SK-MEL-5 (cell line): ENCODE data around the gene ISG20L2. TPM values are rescaled to one million over a fixed set of nuclear protein-coding genes. Genes with fewer than 3 reads are reported as not detected.
A peak's percentile ranks its signal among the peaks of the same experiment; 100 is the strongest.

Experiments used
- DNase-seq: peaks from one replicate; pipeline ENCODE4 v3.0.0-alpha.2; 2016; ENCODE audit warnings: low read depth, low spot score
- in situ Hi-C: cut with HindIII; loops from 2 replicates; pipeline ENCODE4 v1.10.0; 2016; ENCODE audit warnings: low sequenced_read_pairs, high pct_unique_total_duplicates, low pct_unique_long_range_greater_than_20kb
- total RNA-seq: library from RNA; depleted of rRNA; stranded (reverse); fragments of >200 nt; shearing (Covaris generic); gene quantifications from 2 replicates; pipeline ENCODE4 v1.2.3, GENCODE V29; 2014

Gene ISG20L2
- total RNA-seq, 1 experiment from 2014 or later, result 20.0 TPM

DNA sequence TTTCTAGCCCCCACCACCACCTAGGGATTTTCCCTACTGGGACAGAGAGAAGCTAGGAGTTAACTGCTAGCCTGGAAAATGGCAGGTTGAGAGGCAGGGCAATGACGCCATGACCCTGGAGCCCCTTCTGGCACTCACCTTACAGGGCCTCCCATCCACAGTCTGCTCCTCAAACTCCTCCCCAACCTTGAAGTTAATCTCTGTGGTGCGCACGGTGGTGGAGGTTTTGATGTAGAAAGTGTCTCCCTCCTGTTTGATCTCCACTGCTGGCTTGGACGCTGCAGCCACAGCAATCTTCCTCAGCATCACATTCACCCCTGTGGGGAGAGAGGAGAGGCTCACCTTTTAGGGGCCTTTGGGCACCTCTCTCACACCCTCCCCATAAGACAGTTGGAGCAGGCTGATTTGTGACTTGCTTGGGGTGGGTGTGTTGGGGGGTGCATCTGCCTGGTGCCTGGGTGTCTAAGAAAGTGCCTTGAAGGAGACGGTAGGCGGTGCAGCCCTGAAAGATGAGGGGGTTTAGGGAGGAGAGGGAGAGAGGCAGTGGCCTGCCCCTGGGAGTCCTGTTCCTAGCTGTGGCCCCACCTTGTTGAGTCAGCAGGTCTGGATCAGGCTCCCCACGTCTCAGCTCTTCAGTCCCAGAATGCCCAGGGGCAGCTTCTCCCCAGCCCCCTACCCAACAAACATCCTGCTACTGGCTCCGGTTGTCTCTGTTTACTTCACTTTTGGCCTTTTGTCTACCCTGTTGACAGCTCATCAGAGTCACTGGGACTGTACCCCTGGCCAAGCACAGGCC, 27.6 kb downstream of the ISG20L2 start:
- in situ Hi-C loops, result no loop called here
- DNase-seq, result no peak

DNA sequence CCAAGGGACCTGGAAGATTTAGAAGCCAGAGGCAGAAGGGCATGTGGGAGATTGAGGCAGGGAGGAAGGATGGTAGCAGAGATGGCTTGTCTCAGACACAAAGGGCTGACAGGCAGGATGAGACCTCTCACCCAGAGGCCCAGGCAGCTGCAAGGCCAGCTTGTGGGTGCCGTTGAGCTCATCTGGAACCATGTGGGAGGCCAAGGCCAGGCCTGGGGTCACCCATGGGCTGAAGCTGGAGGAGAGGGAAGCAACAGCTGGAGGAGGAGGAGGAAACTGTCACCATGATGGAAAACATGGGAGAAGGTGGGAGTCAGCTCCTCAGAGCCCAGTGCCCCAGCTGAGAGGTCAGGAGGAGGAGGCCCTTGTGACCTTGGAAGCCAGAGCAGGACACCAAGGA, 29.6 kb downstream of the ISG20L2 start:
- in situ Hi-C loops, result no loop called here
- no peak for DNase-seq

DNA sequence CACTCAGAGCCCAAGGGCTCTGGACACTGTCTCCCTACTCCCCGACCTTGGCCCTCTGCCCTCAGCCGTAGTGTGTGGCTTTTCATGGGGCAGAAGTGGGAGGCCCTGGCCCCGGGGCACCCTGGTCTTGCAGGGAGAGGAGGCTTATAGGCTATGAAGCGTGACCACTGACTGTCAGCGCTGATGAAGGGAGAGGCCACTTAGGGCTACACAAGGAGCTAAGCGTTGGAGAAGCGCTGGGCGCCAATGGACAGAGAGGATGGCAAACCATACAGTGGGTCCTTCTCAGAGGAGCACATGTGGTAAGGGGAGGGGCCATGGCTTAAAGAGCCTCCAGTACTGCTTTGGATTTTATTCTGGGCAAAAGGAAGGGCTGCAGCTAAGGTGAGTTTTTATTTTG, 31.1 kb downstream of the ISG20L2 start:
- DNase-seq, result no peak

DNA sequence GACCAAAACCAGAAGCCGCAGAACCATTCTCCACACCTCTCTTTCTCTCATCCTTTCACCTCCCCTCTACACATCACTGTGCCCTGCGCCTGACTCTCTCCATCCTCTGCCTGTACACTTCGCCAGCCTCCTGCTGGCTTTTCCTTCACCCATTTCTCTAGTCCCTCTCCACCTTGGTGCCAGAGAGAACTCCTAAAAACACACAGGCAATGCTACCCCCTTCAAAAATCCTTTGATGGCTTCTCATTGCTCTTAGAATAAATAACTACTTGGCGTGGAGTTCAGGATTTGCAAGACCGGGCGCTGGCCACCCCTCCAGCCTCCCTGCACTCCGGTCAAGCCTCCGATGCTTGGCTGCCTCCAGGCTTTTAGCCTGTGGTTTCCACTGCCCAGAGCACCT, 31.8 kb downstream of the ISG20L2 start:
- no peak for DNase-seq
- in situ Hi-C loops, result no loop called here

More for the DNA sequence above, 31.1 kb downstream of the ISG20L2 start:
- in situ Hi-C loops, result no loop called here

DNA sequence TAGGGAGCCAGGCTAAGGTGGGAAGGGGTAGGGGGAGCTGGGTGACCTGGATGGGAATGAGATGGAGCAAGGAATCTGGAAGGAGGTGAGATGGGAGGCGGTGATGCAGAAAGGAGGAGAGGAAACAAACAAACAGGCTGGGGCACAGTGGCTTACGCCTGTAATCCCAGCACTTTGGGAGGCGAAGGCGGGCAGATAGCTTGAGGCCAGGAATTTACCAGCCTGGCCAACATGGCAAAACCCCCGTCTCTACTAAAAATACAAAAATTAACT, 33.9 kb downstream of the ISG20L2 start:
- DNase-seq, result no peak
- in situ Hi-C loops, result no loop called here

DNA sequence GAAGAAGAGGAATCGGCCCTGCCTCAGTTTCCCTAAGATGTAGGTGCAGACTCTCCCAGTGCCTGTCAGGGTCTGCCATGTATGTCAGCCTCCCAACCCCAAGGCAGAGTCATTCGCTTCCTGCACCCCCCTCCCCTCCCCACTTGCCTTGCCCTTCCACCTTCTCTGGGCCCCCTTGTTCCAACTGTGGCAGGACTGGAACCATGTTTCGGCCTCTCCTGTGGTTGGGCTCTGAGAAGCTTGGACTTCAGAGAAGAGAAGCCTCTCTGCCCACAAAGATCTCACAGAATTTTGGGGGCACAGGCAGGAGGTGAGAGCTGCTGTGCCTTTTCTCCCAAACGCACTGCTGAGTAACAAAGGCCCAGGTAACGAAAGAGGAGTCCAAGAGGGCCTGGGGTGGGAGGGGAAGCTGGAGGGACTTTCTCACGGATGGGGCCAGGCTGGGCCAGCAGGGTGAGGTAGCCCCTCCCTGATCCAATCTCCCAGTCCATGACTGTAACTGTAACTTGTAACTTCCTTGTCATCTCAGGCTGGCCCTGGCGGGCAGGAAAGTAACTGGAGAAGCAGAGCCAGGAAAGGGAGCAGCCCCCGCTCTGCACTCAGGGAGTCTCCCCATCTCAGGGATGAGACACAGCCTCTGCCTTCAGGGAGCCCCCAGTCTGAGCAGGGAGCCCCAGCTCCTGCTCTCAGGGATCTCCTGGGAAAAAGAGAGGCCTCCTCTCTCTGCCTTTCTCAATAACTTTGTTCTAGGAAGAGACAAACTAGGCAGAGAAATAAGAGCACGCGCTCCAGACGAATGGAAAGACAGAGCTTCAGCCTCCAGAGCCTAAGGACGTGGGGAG, 34.5 kb downstream of the ISG20L2 start:
- no peak for DNase-seq
- in situ Hi-C loops, result no loop called here

DNA sequence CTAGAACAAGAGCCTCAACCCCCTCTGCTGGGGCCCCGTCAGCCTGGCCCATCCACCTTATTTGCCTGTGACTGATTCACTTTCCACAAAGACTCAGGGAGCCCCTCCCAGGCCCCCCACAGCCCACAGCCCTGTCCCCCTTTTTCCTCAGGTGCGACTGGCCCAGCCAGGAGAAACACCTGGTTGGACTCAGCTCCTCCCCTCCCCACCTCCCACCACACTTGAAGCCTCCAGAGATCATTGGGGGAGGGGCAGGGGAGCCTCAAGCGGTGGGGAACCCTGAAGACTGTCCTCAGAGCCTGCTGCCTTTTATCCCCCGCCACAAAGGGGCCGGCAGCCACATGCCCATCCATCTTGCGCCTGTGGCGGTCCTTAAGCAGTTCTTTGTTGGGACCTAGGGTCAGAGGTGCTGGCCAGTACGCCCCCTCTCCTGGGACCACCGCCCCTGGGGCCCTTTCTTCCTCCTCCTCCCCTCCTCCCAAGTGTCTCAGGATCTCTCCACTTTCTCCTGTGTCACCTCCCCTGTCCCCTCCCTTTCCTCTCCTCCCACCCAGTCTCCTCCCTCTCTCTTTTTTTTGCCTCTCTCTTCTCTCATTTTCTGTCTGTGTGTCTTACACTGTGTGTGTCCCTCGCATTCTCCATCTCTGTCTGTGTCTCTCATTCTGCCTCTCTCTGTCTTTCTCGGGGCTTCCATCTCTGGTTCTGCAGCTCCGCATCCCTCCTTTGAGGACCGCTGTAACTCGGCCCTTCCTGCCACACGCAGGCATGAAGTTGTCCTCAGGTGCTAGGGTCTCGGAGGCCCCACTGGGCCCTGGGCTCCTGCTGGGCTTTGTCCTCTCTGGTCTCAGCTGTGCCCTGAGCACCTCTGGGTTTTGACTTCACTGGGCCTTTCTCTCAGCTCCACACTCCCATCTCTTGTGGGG, 35.4 kb downstream of the ISG20L2 start:
- no peak for DNase-seq
- in situ Hi-C loops, result no loop called here

DNA sequence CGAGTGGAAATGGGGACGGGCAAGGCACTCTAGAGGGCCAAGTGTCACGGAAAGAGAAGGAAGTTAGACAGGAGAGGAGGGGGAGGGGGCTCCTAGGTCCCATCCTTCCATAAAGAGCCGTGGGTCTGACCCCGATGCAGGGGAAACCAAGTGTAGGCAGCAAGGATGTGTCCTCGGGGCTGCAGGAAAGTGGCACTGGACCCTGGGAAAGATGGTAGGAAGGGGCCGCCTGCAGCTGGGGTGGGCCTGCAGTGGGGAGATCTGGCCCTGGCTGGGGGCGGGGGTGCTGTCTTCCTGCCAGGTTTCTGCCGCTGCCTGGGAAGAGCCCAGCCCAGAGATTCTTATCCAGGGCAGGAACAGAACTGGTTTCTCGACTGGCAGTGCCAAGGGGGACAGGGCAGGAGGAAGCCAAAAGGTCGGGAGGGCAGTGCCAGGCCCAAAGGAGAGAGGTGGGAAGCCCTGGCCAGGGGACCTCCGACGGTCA, 36.1 kb downstream of the ISG20L2 start:
- no peak for DNase-seq
- in situ Hi-C loops, result no loop called here

DNA sequence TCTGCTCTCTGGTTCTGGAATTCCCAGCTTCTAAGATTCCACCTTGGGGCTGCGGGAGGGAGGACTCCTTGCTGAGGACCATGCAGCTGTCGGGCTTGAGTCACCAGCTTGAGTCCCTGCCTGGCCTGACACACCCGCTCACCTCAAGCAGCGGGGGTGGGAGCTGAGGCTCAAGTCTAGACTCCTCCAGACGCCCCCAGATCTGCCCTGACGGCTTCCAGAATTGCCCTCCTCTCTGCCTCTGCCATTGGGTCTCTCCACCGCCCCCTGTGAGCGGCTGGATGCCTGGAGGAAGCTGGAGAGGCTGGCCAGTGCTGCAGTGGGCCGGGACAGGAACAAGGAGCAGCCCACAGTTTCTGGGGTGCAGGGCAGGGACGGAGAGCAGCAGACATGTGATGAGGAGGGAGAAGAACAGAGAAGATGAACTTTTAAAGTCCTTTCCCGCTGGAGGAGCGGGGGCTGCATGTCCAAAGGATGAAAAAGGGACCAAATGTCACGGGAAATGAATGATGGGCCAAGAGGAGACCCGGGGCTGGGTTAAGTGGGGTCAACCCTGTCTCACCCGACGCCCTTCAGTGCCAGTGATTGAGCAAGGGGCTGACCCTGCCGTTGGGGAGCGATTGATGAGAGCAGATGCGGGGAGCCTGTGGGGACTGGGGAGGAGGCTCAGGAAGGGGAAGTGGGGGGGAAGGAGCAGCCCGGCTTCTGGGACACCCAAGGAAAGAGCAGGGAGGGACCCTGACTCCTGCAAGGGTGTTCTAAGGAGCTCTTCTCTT, 36.7 kb downstream of the ISG20L2 start:
- no peak for DNase-seq
- in situ Hi-C loops, result no loop called here

DNA sequence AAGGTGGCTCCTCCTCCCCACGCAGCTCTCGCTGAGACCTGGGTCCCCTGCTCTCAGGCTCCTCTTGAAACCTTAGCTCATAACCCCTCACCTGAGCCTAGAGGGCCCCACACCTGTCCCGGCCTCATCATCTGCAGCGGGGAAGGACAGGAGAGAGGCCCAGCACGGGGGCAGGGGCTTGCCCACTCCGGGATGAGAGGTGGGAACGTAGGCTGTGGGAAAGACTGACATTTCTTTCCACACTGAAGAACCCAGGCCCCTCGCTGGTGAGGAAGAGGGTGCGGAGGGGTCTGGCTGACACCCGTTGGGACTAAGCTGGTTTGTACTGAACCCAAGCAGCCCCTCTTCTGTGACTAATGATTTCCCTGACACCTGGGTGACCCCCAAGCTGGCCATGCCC, 37.4 kb downstream of the ISG20L2 start:
- in situ Hi-C loops, result no loop called here
- DNase-seq, result no peak

DNA sequence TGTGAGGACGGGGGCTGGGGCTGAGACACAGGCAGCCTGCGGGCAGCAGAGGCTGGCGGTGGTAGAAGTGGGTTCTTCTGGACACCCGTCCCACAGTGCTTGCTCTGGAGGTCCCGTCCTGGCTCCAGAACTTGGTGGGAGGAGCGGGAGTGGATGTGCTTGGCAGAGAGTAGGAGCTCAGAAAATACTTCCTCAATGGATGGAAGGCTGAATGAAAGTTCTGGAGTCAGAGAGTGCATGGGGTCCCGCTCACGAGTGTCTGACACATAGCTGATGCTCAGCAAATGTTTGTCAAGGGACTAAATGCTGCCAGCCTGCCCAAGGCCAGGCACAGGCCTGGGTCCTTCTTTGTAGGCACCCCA, 37.9 kb downstream of the ISG20L2 start:
- in situ Hi-C loops, result no loop called here
- DNase-seq, result no peak

DNA sequence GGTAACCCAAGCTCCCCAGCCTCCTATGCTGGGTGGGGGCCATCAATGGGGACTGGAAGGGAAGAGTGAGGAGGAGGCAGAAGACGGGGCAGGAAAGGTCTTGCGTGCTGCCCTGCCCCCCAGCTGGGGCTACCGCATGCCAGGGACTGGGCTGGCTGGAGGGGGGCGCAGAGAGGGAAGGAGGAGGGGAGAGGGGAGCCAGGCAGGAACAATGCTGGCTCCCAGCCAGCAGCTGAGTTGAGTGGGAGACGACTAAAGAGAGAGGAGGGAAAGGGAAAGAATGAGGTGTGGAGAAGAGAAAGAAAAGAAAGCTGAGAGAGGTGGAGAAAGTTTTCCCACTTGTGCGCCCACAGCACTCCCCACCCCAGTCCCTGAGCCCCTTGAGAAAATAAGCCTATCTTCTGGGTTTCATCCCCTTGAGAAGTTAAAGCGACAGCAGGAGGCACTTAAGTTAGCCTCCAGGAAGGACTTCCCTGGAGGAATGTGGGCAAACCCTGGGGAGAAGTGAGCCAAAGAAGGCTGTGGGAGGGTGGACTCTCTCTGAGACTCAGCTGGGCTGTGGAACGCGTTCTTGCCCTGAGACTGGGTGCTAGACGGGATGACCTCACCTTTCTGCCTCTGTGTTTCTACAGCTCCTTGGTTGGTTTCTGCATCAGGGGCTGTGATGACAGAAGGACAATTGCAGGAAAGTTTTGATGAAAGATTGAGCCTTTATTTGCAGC, 38.5 kb downstream of the ISG20L2 start:
- in situ Hi-C loops, result no loop called here
- DNase-seq, result no peak

DNA sequence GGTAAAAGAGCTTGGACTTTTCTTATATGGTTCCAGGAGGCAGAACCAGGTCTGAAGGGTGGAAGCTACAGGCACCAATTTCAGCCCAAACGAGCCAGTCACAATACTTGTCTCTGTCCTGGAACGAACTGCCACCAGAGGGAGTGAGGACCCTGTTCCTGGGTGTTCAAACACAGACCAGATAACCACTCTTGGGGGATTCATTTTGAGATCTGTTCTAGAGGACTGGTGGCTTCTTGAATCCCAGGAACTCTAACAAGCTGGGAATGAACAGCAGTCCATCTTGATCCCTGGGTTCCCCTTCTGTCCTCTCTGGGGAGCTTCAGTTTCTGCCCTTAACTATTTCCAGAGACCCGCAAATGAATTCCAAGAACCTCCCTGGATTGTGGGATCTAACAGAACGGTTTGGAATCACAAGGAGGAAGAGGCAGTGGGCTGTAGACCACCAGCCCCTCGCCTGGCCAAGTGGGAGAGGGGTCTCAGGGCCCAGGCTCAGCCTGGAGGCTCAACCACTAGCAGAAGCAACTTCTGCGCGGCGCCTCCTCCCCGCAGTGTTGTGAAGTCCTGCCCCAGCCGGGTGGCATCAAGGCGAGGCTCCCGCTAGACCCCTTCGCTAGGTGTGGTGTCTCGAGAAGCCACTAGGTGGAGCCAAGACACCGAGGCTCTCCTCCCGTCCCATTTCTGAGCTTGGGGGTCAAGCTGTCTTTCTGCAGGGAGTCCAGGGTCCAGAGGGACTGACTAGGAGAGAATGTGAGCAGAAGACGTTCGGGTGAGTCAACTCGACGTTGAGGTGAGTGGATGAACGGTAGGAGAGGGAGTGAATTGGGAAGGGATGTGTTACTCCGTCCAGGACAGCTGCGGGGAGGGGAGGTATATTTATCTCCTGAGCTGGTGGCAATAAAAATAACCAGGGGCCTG, 39.3 kb downstream of the ISG20L2 start:
- in situ Hi-C loops, result no loop called here
- DNase-seq, result peak; percentile 89

DNA sequence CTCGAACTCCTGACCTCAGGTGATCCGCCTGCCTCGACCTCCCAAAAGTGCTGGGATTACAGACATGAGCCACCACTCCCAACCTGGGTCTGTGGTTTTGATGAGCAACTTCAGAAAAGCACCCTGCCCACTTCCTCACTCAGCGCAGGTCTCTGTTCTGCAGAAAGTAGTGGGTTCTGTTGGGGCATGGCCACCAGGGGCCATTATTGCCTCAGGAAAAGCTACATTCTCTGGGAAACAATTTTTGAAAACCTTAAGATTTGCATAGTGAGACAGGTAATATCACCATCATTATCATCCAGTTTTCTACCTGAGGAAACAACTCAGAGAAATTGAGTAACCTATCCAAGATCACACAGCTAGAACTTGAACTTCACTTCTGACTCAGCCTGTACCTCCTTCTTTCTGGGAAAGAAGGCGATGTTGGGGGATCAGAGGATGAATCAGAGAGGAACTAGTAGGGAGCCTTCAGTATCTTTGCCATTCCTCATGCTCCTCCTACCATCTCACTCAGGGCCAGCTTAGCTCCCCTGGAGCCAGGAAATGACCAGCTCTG, 44.3 kb downstream of the ISG20L2 start:
- in situ Hi-C loops, result no loop called here
- no peak for DNase-seq

DNA sequence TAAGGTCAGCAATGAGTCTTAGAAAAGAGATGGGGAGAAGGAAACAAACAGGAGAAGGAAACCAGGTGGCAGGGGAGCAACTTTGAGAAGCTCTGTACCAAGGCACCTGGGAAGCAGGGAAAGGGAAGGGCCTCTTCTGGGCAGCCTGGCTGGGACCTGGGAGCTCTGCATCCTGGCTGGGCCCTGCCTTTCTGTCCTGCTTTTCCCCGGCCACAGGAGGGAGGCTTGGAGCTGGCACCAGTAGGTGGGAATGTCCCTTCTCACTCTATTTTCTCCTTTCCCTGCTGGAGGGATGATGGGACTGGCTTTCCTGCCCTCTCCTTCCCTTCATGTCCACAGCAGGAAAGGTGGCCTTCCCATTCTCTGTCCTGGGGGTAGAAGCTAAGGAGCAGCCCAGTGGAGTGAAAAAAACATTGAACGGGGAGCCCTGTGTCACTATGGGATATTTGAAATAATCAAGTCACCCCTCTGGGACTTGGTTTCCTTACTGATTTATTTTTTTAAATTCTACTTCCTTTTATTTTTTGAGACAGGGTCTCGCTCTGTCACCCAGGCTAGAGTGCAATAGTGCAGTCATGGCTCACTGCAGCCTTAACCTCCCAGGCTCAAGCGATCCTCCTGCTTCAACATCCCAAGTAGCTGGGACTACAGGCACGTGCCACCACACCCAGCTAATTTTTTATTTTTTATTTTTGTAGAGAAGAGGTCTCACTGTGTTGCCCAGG, 46.2 kb downstream of the ISG20L2 start:
- DNase-seq, result no peak
- in situ Hi-C loops, result no loop called here
